ENCODE data around the gene AOPEP.
A peak's percentile ranks its signal among the peaks of the same experiment; 100 is the strongest.

AOPEP gene, protein sequence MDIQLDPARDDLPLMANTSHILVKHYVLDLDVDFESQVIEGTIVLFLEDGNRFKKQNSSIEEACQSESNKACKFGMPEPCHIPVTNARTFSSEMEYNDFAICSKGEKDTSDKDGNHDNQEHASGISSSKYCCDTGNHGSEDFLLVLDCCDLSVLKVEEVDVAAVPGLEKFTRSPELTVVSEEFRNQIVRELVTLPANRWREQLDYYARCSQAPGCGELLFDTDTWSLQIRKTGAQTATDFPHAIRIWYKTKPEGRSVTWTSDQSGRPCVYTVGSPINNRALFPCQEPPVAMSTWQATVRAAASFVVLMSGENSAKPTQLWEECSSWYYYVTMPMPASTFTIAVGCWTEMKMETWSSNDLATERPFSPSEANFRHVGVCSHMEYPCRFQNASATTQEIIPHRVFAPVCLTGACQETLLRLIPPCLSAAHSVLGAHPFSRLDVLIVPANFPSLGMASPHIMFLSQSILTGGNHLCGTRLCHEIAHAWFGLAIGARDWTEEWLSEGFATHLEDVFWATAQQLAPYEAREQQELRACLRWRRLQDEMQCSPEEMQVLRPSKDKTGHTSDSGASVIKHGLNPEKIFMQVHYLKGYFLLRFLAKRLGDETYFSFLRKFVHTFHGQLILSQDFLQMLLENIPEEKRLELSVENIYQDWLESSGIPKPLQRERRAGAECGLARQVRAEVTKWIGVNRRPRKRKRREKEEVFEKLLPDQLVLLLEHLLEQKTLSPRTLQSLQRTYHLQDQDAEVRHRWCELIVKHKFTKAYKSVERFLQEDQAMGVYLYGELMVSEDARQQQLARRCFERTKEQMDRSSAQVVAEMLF

GRCh38 chr9:94726495-94727191 is at the start of gene AOPEP:
Gene AOPEP, plus strand, starts transcription at chr9:94726699. Its CDS starts 33,085 bp downstream, at chr9:94759784.
- DNase-seq, result peak; percentile 97

- DNase-seq, result no peak
Observed at GRCh38 chr9:94677929-94678328, 48.6 kb upstream of the AOPEP start.

DNA sequence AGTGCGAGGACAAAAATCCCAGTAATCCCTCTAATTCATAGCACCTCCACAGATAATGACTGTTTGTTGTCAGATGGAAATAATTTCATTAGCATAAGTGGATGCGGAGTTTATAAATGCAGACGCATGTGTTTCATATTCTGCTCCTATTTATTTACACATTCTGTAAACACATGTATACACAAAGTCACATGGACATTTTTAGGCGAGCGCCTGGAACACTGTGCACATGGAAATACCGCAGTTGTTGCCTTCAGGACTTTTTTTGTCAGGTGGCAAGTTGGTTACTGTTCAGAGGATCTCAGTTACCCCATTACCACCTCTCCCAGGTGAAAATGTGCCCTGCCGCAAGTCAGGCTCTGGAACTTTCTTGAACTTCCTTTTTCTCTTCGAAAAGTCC is 46.9 kb upstream of the AOPEP start:
- no peak for DNase-seq

DNA sequence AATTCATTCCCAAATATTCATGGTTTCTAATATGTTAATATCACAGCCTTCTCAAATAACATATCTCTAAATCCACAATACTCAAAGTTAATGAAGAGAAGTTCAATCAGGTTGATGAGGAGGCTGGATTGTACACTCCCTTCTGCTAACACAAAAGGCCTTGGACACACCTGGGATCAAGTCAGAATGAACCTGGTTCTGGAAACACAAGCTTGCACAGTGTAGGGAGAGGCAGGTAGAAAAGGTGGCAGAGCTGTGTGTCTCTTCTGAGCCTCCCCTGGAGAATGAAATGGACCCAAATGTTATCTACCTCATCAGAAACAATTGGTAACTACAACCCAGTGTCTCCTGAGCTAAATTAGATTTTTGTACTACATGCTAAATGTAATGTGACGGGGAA is 46.5 kb upstream of the AOPEP start:
- DNase-seq, result no peak

DNA sequence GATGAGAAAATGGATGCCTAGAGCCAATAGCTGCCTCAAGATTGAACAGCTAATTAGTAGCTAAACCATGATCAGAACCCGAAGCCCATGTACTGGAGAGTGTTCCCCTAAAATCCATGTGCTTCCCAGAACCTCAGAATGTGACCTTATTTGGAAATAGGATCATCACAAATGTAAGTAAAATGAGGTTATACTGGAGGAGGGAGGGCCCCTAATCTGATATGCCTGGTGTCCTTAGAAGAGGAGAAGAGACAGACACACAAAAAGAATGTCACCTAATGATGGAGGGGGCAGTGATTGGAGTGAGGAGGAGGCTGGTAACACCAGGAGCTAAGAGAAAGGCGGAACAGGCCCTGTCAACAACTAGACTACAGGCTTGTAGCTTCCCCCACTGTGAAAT is 45.9 kb upstream of the AOPEP start:
- DNase-seq, result no peak

DNA sequence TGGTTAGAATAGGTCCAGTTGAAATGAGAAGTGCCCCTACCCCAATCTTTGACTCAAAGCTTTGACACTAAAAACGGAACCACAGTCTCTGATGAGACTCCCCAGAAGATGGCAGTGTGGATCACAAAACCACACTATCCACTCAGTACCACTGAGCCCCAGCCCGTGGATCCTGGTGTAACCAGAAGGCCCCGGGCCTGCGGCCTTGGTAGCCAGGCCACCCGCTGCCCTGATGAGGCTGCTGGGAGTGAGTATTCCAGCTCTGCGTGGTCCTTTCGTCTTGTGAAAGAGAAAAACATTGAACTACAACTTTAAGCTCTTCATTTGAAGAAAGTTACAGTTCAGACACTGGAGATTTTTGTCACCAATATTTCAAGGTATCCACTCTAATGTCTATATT is 45.0 kb upstream of the AOPEP start:
- DNase-seq, result peak; percentile 64

- no peak for DNase-seq
Observed at GRCh38 chr9:94685359-94685758, 41.1 kb upstream of the AOPEP start.

GRCh38 chr9:94687451-94687850 is 39.0 kb upstream of the AOPEP start:
- DNase-seq, result no peak

- no peak for DNase-seq
Observed at GRCh38 chr9:94690344-94690743, 36.2 kb upstream of the AOPEP start.

GRCh38 chr9:94692601-94693000 is 33.9 kb upstream of the AOPEP start:
- no peak for DNase-seq

GRCh38 chr9:94693485-94694204 is 32.9 kb upstream of the AOPEP start:
- DNase-seq, result no peak

GRCh38 chr9:94696545-94696944 is 30.0 kb upstream of the AOPEP start:
- DNase-seq, result no peak

DNA sequence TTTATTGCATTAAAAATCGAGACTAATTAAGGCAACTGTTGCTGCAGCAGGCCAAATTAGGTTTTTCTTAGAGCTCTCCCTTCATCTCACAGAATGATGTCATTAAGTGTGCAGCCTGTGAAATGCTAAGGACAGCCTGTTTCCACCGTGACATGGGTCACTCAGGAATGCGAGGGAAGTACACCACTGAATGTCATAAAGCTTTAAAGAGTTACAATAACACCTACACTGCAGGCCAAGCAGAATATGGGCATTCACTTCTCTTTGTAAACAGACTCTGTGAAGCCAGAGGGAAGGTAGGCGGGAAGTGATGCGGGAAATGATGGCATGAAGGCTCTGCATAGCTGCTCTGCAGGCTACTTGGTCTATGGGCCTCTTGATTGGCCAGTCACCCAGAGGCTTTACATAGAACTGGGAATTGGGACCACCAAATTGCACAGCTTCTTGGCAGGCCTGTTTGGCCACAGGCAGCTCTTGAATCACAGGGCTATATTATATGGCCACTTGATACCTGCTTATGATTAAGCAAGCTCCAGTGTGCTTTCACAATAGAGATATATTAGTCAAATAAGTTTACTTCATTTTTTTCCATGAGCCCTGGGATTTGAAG is 28.4 kb upstream of the AOPEP start:
- no peak for DNase-seq

DNA sequence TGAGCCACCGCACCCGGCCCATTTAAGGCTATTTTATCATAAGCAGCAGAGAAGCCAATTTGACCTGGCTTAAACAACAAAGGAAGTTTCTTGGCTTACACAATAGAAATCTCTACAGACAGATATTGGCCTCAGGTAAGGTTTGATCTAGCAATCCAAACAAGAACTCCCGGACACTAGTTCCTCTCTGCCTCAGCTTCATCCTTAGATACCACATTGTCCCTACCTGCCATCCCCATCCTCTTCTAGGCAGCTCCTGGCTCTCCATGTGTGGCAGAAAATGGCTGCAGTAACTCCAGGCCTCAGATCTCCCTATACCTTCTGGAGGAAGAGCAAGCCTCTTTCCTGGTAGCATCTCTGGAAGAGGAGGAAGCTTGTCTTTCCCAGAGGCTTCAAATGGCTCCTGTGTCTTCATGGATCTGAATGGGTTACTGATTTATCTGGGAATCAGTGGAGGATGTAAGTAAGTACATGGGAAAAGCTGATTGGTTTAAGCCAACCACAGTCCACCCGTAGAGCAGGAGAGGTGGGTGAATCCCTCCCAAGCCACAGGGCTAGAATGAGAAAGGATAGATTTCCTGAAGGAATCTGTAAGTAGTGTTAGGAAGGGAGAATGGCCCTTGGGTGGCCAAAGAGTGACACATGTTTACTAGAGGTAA is 26.7 kb upstream of the AOPEP start:
- DNase-seq, result no peak

- DNase-seq, result no peak
Observed at GRCh38 chr9:94700445-94700844, 26.1 kb upstream of the AOPEP start.

GRCh38 chr9:94703488-94704140 is 22.9 kb upstream of the AOPEP start:
- no peak for DNase-seq

DNA sequence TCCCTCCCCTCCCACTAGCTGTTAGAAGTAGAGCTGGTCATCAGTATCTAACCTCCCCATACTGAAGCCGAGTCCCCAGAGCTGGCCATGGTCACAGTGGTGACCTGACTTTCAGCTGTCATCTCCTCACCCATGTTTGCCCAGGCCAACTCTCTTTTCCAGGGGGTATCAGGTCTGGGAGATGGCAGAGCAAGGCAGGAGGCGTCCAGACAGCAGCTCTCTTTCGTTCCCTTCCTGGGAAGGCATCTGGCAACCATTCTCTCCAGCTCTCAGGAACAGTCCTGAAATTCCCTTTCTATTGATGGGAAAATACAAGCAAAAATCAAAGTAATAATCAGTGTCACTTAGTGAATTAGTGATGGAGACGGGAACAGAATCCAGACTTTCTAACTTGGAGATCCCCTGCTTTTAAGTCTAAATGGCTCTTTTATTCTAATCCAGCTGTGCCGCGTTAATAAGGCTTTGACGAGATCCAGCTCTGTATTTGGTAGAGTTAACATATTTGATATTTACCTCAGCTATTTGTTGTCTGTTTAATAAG is 21.3 kb upstream of the AOPEP start:
- no peak for DNase-seq

GRCh38 chr9:94706922-94707321 is 19.6 kb upstream of the AOPEP start:
- no peak for DNase-seq

DNA sequence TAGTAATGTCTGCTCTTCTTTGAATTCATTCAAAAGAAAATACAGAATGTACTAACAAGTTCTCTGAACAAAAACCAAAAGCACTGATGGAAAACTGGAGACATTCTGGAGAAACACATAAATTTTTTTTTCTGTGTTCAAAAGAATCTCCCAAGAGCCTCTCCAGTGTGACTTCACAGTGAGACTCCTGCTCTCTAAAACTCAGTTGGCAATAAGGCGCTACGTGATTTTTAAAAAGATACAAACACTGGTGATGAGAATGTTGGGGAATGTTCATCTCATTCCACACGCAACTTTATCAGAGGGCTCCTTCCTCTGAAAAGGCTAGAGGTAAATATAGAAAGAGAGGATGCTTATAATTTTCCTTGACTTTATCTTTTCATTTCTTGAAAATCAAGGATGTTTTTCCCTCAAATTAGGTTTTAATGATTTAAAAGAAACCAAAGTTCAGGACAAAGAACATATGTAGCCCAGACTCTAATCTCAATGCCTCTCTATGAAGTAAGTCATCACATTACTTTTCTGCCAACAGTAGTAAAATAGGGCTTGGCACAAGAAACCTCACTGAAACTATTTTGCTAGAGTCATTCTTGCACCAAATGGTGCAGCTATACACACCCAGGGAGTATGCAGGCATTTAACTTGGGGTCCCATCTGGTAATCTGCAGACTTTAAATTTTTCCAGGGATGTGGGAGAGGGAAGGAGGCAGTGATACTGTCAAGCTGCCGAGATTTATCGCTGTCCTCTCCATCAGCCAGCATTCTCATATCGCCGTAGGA is 12.9 kb upstream of the AOPEP start:
- no peak for DNase-seq

GRCh38 chr9:94714494-94714893 is 12.0 kb upstream of the AOPEP start:
- DNase-seq, result no peak
